ENCODE measurements around the gene BRMS1. TPM values are rescaled to one million over a fixed set of nuclear protein-coding genes. Genes with fewer than 3 reads are reported as not detected.
A peak's percentile ranks its signal among the peaks of the same experiment; 100 is the strongest.

BRMS1 gene
- total RNA-seq, 1 experiment from 2014 or later: 58.1 TPM

GRCh38 chr11:66328302-66329144 lies 16.4 kb downstream of the BRMS1 start:
- peak; percentile 95 to 97 for TF ChIP-seq CTCF (IDR thresholded peaks at IDR 0.05; ENCODE audit: insufficient read depth in 1 of 2, low read depth in 1 of 2, low read length in 1 of 2, severe bottlenecking in 1 of 2, unreplicated experiment in 1 of 2)
- H3K27me3 ChIP-seq (replicated peaks; ENCODE audit: control insufficient read depth, insufficient read depth, low read length): no peaks in the 10 kb centered on the region
- no peaks in the 10 kb centered on the region for H3K9me3 Mint-ChIP-seq (ENCODE audit: unreplicated experiment)
- peaks cover 8% of the 10 kb centered on the region for H3K36me3 Mint-ChIP-seq (ENCODE audit: insufficient read depth, unreplicated experiment)
- H3K4me3 ChIP-seq (ENCODE audit: low read depth, low read length): no peak overlapping the region
- peak overlapping the region; percentile 15 for H3K27ac Mint-ChIP-seq (ENCODE audit: unreplicated experiment)
- H3K9me3 ChIP-seq: no peaks in the 10 kb centered on the region
- intact Hi-C loops (cut with micrococcal nuclease; ENCODE audit: unreplicated experiment): loop anchor here (1.0 to 2.0 kb wide), 3 partner anchors 8 to 40 kb away; partner anchors contain the start of genes RIN1 and YIF1A
- no peaks in the 10 kb centered on the region for H3K36me3 ChIP-seq (ENCODE audit: control insufficient read depth, insufficient read depth, low read length)
- peak; percentile 83 to 89 for DNase-seq
- H3K4me1 Mint-ChIP-seq (ENCODE audit: low read depth, unreplicated experiment): peaks cover 17% of the 10 kb centered on the region
- peaks cover 41% of the 10 kb centered on the region for H3K4me1 ChIP-seq
- CTCF ChIA-PET: interaction anchor here (0.7 to 3.0 kb wide), 3 partner anchors 10 to 148 kb away, joined by 4 to 34 read pairs (median 5); no protein-coding TSS in a partner anchor
- BruUV-seq (replicated peaks): no TSS peak
- H3K27me3 Mint-ChIP-seq (ENCODE audit: insufficient read depth, unreplicated experiment): no peaks in the 10 kb centered on the region
- H3K4me3 Mint-ChIP-seq (ENCODE audit: unreplicated experiment): peak overlapping the region; percentile 32
- POLR2A ChIA-PET: interaction anchor here (1.2 kb wide), 1 partner anchor 16 kb away, joined by 3 read pairs; no protein-coding TSS in a partner anchor

- Histone ChIP-seq H3K4me3 (ENCODE audit: low read depth, low read length) (no peak overlapping the region), H3K36me3 (ENCODE audit: control insufficient read depth, insufficient read depth, low read length) (no peaks in the 10 kb centered on the region), H3K9me3 (no peaks in the 10 kb centered on the region), H3K4me1 (peaks cover 42% of the 10 kb centered on the region), H3K27me3 (replicated peaks; ENCODE audit: control insufficient read depth, insufficient read depth, low read length) (no peaks in the 10 kb centered on the region)
- TF ChIP-seq CTCF (IDR thresholded peaks at IDR 0.05; ENCODE audit: insufficient read depth in 1 of 2, low read depth in 1 of 2, low read length in 1 of 2, severe bottlenecking in 1 of 2, unreplicated experiment in 1 of 2): no peak
- peaks cover 20% of the 10 kb centered on the region for H3K4me1 Mint-ChIP-seq (ENCODE audit: low read depth, unreplicated experiment)
- no peaks in the 10 kb centered on the region for H3K27me3 Mint-ChIP-seq (ENCODE audit: insufficient read depth, unreplicated experiment)
- POLR2A ChIA-PET: no interaction called here
- no peaks in the 10 kb centered on the region for H3K9me3 Mint-ChIP-seq (ENCODE audit: unreplicated experiment)
- no peak for DNase-seq
- H3K4me3 Mint-ChIP-seq (ENCODE audit: unreplicated experiment): peak overlapping the region; percentile 32
- intact Hi-C loops (cut with micrococcal nuclease; ENCODE audit: unreplicated experiment): loop anchor here (1.0 to 2.0 kb wide), 3 partner anchors 8 to 39 kb away; partner anchors contain the start of genes RIN1 and YIF1A
- peak overlapping the region; percentile 15 for H3K27ac Mint-ChIP-seq (ENCODE audit: unreplicated experiment)
- BruUV-seq (replicated peaks): no TSS peak
- CTCF ChIA-PET: interaction anchor here (3.0 kb wide), 1 partner anchor 16 kb away, joined by 34 read pairs; no protein-coding TSS in a partner anchor
- H3K36me3 Mint-ChIP-seq (ENCODE audit: insufficient read depth, unreplicated experiment): peaks cover 8% of the 10 kb centered on the region
These were observed 16.9 kb downstream of the BRMS1 start for GRCh38 chr11:66328031-66328301.

- DNase-seq: no peak
- no TSS peak for BruUV-seq (replicated peaks)
- H3K4me1 ChIP-seq: peaks cover 46% of the 10 kb centered on the region
- H3K36me3 ChIP-seq (ENCODE audit: control insufficient read depth, insufficient read depth, low read length): no peaks in the 10 kb centered on the region
- no peak overlapping the region for H3K4me3 ChIP-seq (ENCODE audit: low read depth, low read length)
- Mint-ChIP-seq H3K27ac (ENCODE audit: unreplicated experiment) (peak overlapping the region; percentile 15), H3K27me3 (ENCODE audit: insufficient read depth, unreplicated experiment) (no peaks in the 10 kb centered on the region), H3K36me3 (ENCODE audit: insufficient read depth, unreplicated experiment) (peaks cover 2% of the 10 kb centered on the region), H3K9me3 (ENCODE audit: unreplicated experiment) (no peaks in the 10 kb centered on the region), H3K4me1 (ENCODE audit: low read depth, unreplicated experiment) (peaks cover 26% of the 10 kb centered on the region), H3K4me3 (ENCODE audit: unreplicated experiment) (no peak overlapping the region)
- no peak for TF ChIP-seq CTCF (IDR thresholded peaks at IDR 0.05; ENCODE audit: insufficient read depth in 1 of 2, low read depth in 1 of 2, low read length in 1 of 2, severe bottlenecking in 1 of 2, unreplicated experiment in 1 of 2)
- no peaks in the 10 kb centered on the region for H3K9me3 ChIP-seq
- ChIA-PET POLR2A (interaction anchor here (0.6 kb wide), 1 partner anchor 185 kb away, joined by 3 read pairs; no protein-coding TSS in a partner anchor), CTCF (interaction anchor here (0.8 to 3.0 kb wide), 5 partner anchors 8 to 105 kb away, joined by 5 to 34 read pairs (median 8); partner anchors contain the start of gene RIN1)
- no peaks in the 10 kb centered on the region for H3K27me3 ChIP-seq (replicated peaks; ENCODE audit: control insufficient read depth, insufficient read depth, low read length)
- intact Hi-C loops (cut with micrococcal nuclease; ENCODE audit: unreplicated experiment): loop anchor here (1.0 to 2.0 kb wide), 3 partner anchors 9 to 39 kb away; partner anchors contain the start of genes RIN1 and YIF1A
These were observed 17.5 kb downstream of the BRMS1 start for GRCh38 chr11:66327171-66328030.

Measured in Caco-2 (cell line).